Transverse colon (tissue), 4 donors: ENCODE data around the gene FAM107B. TPM values are rescaled to one million over a fixed set of nuclear protein-coding genes. Genes with fewer than 3 reads are reported as not detected.
"Not testable (repeated sequence)": the region's sequence is repeated elsewhere in the genome, so short reads cannot be mapped to it uniquely, and the experiment has no call there.

Experiments used
- DNase-seq: peaks from one replicate; pipeline ENCODE4 v3.0.0-alpha.2; 2019
- H3K27ac ChIP-seq, 4 donors: fragments of 200-600 bp; sonication (generic); 2 replicates each; pipeline ENCODE4 v1.5.1; 2016 to 2018; ENCODE audit warnings: inconsistent platforms in 4 of 4
- H3K27me3 ChIP-seq: fragments of 200-600 bp; sonication (generic); 2 replicates; pipeline ENCODE4 v1.5.1; 2017; ENCODE audit warnings: inconsistent platforms
- H3K36me3 ChIP-seq, 4 donors: fragments of 200-600 bp; sonication (generic); 2 replicates each; pipeline ENCODE4 v1.5.1; 2017 to 2019; ENCODE audit warnings: inconsistent platforms in 4 of 4
- H3K4me1 ChIP-seq, 4 donors: fragments of 200-600 bp; sonication (generic); 2 replicates each; pipeline ENCODE4 v1.5.1; 2017 to 2020; ENCODE audit warnings: inconsistent platforms in 4 of 4
- H3K4me3 ChIP-seq, 4 donors: fragments of 200-600 bp; sonication (generic); 1 replicate in 1 of 4; 2 replicates in 3 of 4; pipeline versions ENCODE4 v1.5.1 to v1.6.1; 2017 to 2019; ENCODE audit warnings: inconsistent platforms in 4 of 4
- H3K9me3 ChIP-seq, 2 donors: fragments of 200-600 bp; sonication (generic); 2 replicates each; pipeline ENCODE4 v1.5.1; 2017 to 2019; ENCODE audit warnings: inconsistent platforms in 2 of 2
- EP300 ChIP-seq: sonication (generic); formaldehyde crosslinking; IDR thresholded peaks from one replicate; pipeline ENCODE4 v1.6.1; 2017; ENCODE audit warnings: antibody characterized with exemption, low read depth
- POLR2A ChIP-seq: fragments of 450-650 bp; IDR thresholded peaks from one replicate; pipeline ENCODE4 v1.6.1; 2016; ENCODE audit warnings: antibody characterized with exemption, mild to moderate bottlenecking, moderate library complexity
- POLR2AphosphoS5 ChIP-seq, 3 donors: sonication (generic); formaldehyde crosslinking; IDR thresholded peaks; one replicate each; pipeline ENCODE4 v1.6.1; 2016; ENCODE audit warnings: antibody characterized with exemption in 3 of 3
- WGBS, 2 donors: methylation state at CpG; one replicate each; pipeline ENCODE4 v1.1.5; 2018; ENCODE audit warnings: low coverage in 1 of 2; 5-methylcytosine and 5-hydroxymethylcytosine counted together
- in situ Hi-C, 4 donors: fragments of 200-750 bp; cut with MboI; loops; one replicate each; pipeline versions ENCODE4 v1.15.0 to v1.15.1; 2017; ENCODE audit warnings: low sequenced_read_pairs in 3 of 4, low pct_ligation_motif_present in 1 of 4, low pct_unique_long_range_greater_than_20kb in 1 of 4
- intact Hi-C: fragments of 100-400 bp; cut with DNase I; formaldehyde crosslinking; loops from one replicate; pipeline ENCODE4 v1.15.1; 2023; ENCODE audit warnings: low total_unique reads
- total RNA-seq, 4 donors: library from RNA; depleted of rRNA; stranded (reverse); fragments of >200 nt; gene quantifications; one replicate each; pipeline ENCODE4 v1.1.0, GENCODE V29; 2016
- TF ChIP-seq, protein P1 (sequence below), 5 experiments: fragments of 200-600 bp in 3 of 5; fragments of 450-650 bp in 2 of 5; sonication (generic) in 3 of 5; IDR thresholded peaks; 1 replicate in 2 of 5; 2 replicates in 3 of 5; pipeline ENCODE4 v1.5.1; 2016 to 2017; ENCODE audit warnings: antibody characterized with exemption in 5 of 5, inconsistent platforms in 3 of 5, mild to moderate bottlenecking in 2 of 5, moderate library complexity in 1 of 5

The FAM107B gene
- total RNA-seq, 4 donors from 2014 or later, result 23.9 to 71.0 (median 52.8) TPM

DNA sequence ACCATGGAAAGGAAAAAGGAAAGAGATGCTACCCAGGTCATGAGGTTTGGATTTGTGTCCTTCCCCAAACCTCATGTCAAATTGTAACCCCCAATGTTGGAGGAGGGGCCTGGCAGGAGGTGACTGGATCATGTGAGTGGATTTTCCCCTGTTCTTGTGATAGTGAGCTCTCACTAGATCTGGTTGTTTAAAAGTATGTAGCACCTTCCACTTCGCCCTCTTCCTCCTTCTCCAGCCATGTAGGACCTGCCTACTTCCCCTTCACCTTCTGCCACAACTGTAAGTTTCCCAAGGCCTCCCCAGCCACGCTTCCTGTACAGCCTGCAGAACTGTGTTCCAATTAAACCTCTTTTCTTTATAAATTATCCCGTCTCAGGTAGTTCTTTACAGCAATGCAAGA lies 113.9 kb downstream of the FAM107B start:
- Histone ChIP-seq H3K4me1 (peaks cover 0 to 24% (median 9%) of the 10 kb centered on the region in 4 donors), H3K4me3 (no peak overlapping the region), H3K27ac (no peak overlapping the region), H3K9me3 (no peaks in the 10 kb centered on the region), H3K27me3 (no peaks in the 10 kb centered on the region), H3K36me3 (no peaks in the 10 kb centered on the region)
- intact Hi-C loops, result no loop called here
- WGBS, 2 donors, result 92 to 93% methylated on average over 2 to 3 of the region's 3 CpGs
- DNase-seq, result no peak
- in situ Hi-C loops, result no loop called here
- TF ChIP-seq POLR2A (no peak), EP300 (no peak), POLR2AphosphoS5 (IDR thresholded peaks at IDR 0.05) (no peak)
- TF ChIP-seq, protein P1, sequence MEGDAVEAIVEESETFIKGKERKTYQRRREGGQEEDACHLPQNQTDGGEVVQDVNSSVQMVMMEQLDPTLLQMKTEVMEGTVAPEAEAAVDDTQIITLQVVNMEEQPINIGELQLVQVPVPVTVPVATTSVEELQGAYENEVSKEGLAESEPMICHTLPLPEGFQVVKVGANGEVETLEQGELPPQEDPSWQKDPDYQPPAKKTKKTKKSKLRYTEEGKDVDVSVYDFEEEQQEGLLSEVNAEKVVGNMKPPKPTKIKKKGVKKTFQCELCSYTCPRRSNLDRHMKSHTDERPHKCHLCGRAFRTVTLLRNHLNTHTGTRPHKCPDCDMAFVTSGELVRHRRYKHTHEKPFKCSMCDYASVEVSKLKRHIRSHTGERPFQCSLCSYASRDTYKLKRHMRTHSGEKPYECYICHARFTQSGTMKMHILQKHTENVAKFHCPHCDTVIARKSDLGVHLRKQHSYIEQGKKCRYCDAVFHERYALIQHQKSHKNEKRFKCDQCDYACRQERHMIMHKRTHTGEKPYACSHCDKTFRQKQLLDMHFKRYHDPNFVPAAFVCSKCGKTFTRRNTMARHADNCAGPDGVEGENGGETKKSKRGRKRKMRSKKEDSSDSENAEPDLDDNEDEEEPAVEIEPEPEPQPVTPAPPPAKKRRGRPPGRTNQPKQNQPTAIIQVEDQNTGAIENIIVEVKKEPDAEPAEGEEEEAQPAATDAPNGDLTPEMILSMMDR (IDR thresholded peaks at IDR 0.05), result no peak

DNA sequence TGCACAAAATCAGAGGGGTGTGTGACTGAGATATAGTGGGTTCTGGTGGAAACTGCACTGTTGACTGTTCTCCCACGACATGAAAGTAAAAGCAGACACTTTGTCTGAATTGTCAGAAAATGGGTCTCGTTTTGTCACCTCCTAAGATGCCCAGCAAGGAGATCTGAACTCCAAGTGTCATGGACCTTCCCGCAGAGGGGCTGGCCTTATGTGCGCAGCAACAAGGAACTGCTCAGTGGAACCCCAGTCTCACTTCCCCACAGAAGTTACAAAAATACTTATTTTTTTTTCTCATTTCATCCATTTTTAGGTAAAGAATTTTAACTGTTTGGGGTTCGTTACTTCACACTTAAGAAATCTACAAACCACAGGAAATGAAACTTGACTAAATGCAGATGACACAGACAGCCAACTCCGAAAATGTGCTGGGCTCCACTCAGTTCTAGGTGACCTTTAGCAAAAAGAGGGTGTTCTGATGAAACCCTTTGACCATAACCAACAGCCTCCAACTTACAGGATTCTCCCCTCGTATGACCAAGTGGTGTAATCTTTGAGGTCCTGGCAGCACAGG lies 115.0 kb downstream of the FAM107B start:
- Histone ChIP-seq H3K4me3 (no peak overlapping the region), H3K27ac (peak overlapping the region in 1 of 4 donors; percentile 21), H3K36me3 (no peaks in the 10 kb centered on the region), H3K9me3 (no peaks in the 10 kb centered on the region), H3K4me1 (peaks cover 0 to 13% (median 4%) of the 10 kb centered on the region in 4 donors), H3K27me3 (no peaks in the 10 kb centered on the region)
- intact Hi-C loops (no loop called here), in situ Hi-C loops (no loop called here)
- peak; percentile 49 for DNase-seq
- 68 to 70% methylated on average over 5 to 7 of the region's 7 CpGs for WGBS, 2 donors
- TF ChIP-seq POLR2A, result no peak
- TF ChIP-seq, protein P1 (IDR thresholded peaks at IDR 0.05), result no peak
- no peak for TF ChIP-seq POLR2AphosphoS5 (IDR thresholded peaks at IDR 0.05)
- no peak for TF ChIP-seq EP300

DNA sequence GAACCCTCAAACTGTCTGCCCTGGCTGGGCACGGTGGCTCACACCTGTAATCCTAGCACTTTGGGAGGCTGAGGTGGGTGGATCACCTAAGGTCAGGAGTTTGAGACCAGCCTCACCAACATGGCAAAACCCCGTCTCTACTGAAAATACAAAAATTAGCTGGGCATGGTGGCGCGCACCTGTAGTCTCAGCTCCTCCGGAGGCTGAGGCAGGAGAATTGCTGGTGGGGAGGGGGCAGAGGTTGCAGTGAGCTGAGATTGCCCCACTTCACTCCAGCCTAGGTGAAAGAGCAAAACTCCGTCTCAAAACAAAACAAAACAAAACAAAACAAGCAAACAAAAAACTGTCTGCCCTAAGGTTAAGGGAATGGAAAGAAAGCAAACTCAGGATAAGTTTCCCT lies 115.6 kb downstream of the FAM107B start:
- 60 to 83% methylated on average over 1 to 6 of the region's 6 CpGs for WGBS, 2 donors
- H3K4me3 ChIP-seq, H3K27me3 ChIP-seq, H3K36me3 ChIP-seq, H3K9me3 ChIP-seq, intact Hi-C loops, DNase-seq, in situ Hi-C loops: not testable (repeated sequence)
- H3K27ac ChIP-seq, result peak overlapping the region in 1 of 4 donors; percentile 21
- peaks cover 0 to 13% (median 3%) of the 10 kb centered on the region in 4 donors for H3K4me1 ChIP-seq

DNA sequence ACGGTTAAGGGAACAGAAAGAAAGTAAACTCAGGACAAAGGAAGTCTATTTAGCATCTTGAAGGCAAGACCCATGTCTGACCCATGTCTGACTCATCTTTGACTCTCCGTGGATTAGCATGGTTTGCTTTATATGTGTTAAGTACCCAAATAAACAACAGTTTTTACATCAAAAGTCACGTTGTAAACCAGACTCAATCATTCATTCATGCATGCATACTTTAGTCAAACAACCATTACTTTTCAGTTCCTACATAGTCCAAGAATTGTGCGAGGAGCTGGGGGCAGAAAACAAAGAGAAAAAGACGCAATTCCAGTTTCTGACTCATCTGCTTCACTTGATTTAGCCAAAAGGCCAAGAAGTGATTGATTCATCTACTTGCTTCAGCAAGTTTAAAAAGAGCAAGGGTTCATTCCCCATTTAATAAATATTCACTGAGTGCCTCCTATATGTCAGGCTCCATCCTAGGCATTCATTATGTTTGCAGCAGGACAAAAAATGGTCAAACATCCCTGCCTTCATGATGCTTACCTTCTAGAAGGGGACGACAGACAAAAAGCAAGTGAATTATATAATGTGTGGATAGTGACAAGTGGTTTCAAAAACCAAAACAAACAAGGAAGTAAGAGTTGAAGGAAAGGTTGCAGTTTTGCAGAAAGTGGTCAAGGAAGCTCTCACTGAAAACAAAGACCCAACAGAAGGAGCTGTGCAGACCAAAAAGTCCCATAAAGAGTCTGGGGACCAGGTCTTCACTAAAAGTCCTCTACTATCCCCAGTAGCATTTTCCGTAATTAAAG lies 116.2 kb downstream of the FAM107B start:
- intact Hi-C loops, result no loop called here
- Histone ChIP-seq H3K27ac (peak overlapping the region in 1 of 4 donors; percentile 21), H3K27me3 (no peaks in the 10 kb centered on the region), H3K4me1 (peaks cover 2 to 19% (median 10%) of the 10 kb centered on the region in 4 donors), H3K36me3 (no peaks in the 10 kb centered on the region), H3K4me3 (no peak overlapping the region), H3K9me3 (no peaks in the 10 kb centered on the region)
- 32 to 49% methylated on average over 5 to 7 of the region's 7 CpGs for WGBS, 2 donors
- in situ Hi-C loops, result no loop called here
- TF ChIP-seq EP300 (no peak), POLR2A (no peak), POLR2AphosphoS5 (IDR thresholded peaks at IDR 0.05) (no peak)
- TF ChIP-seq, protein P1 (IDR thresholded peaks at IDR 0.05), result no peak
- DNase-seq, result no peak
